ELR (cell line): Measurements from ENCODE around the gene PDCL2.

Source experiments
- DNase-seq: peaks from one replicate; pipeline ENCODE4 v3.0.0-alpha.2; 2015; ENCODE audit warnings: low read depth

PDCL2 gene

DNA sequence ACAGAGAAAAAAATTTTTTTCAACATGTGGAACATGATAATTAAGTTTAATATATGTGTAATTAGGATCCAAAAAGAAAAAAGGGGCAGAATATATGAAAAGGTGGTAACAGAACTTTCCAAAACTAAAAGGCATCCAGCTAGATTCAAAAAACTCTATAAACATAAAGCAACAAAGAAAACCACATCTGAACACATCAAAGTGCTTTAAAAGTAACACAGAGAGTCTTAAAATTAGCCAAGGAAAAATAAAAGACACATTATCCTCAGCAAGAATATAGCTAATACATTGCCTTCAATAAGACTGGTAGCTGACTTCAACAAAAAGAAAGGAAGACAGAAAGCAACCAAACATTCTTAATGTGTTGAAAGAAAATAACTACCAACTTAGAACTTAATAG lies 53.5 kb downstream of the PDCL2 start:
- DNase-seq, result no peak

DNA sequence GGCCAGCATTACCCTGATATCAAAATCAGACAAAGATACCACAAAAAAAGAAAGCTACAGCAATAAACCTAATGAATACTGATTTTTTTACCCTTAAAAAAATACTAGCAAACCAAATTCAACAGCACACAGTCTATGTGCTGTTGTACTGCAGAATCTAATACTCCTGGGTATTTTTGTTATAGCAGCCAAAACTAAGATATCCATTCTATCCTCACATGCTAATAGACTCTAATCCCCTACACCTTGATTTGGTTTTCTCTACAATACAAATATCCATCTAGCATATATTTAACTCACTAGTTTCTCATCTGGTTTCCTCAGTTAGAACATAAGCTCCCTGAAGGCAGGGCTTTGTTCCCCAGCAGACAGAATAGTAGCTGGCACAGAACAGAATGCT lies 57.7 kb downstream of the PDCL2 start:
- DNase-seq, result no peak

GRCh38 chr4:55530691-55531090 lies 61.4 kb downstream of the PDCL2 start:
- no peak for DNase-seq

DNA sequence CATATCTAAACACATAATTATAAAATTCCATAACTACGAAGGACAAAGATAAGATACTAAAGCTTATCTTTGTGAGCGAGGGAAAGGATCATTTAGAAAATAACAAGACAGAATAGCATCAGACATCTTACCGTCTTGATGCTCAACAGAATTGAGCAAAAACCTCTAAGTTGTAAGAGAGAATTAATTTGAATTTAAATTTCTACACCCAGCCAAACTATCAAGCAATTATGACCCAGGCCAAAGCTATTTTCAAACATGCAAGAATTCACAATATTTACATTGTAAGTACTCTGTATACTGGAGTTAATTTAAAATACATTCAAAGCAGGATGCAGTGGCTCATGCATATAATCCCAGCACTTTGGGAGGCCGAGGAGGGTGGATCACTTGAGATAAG lies 61.9 kb downstream of the PDCL2 start:
- DNase-seq, result no peak

GRCh38 chr4:55528491-55528890 lies 63.6 kb downstream of the PDCL2 start:
- no peak for DNase-seq

GRCh38 chr4:55524844-55525571 lies 67.0 kb downstream of the PDCL2 start:
- DNase-seq, result peak; percentile 46

- no peak for DNase-seq
These were observed 73.6 kb downstream of the PDCL2 start for GRCh38 chr4:55518442-55518841.

GRCh38 chr4:55517526-55518229 lies 74.4 kb downstream of the PDCL2 start:
- DNase-seq, result no peak

- peak; percentile 37 for DNase-seq
These were observed 79.0 kb downstream of the PDCL2 start for GRCh38 chr4:55512922-55513571.

GRCh38 chr4:55512077-55512476 lies 80.0 kb downstream of the PDCL2 start:
- DNase-seq, result no peak

- no peak for DNase-seq
These were observed 81.4 kb downstream of the PDCL2 start for GRCh38 chr4:55510685-55511084.

DNA sequence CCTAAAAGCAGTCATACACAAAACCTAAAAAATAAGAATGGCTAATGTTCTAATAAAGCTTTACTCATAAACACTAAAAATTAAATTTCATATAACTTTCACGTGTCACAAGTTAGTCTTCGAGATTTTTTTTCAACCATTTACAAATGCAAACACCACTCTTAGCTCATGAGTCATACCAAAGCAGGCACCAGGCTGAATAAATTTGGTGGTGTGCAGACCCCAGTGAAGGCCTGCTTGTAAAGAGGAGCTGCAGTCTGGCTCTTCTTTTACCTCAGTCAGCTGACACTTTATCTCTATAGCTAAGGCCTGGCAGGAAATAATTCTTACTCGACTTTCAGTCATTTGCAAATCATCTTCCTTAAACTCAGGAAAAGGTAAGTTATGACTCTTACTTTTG lies 82.8 kb downstream of the PDCL2 start:
- DNase-seq, result no peak

GRCh38 chr4:55507612-55508011 lies 84.4 kb downstream of the PDCL2 start:
- no peak for DNase-seq
